Hematopoietic multipotent progenitor cell treated with erythropoietin and hydrocortisone succinate and interleukin-3 and kit ligand, for 17 days (in vitro differentiated cells): ENCODE results near the gene DTL.

ENCODE experiments used
- DNase-seq: peaks from one replicate; pipeline ENCODE4 v3.0.0-alpha.2; 2015; ENCODE audit warnings: low spot score

DTL gene

GRCh38 chr1:212127221-212127620, 91.7 kb downstream of the DTL start:
- DNase-seq = no peak

GRCh38 chr1:212129781-212130180, 94.2 kb downstream of the DTL start:
- DNase-seq = no peak

DNA sequence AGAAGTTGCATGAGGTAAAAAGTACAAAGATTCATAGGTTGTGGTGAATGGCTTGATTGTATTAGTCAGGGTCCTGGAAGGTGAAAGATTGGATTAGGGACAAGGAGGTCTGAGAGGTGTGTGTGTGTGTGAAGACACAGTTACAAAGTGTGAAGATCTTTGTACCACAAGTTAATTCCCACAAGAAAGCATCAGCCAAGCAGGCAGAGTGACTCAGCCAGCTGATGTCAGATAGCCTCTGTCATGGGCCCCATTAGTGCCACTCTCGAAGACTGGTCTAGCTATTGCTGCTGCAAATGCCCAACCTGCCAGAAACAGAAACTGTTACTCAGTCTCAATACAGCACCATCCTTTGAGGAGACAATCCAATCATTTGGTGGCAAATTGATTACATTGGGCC, 96.5 kb downstream of the DTL start:
- no peak for DNase-seq

DNA sequence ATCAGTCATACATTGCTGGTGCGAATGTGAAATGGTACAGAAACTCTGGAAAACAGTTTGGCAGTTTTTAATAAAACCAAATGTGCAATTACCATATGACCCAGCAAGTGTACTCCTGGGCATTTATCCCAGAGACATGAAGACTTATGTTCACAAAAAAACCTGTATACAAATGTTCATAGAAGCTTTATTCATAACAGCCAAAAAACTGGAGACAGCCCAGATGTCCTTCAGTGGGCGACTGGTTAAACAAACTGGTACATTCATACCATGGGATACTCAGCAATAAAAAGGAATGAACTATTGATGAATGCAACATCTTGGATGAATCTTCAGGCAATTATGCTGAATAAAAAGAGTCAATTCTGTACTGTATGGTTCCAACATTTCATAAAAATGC, 97.8 kb downstream of the DTL start:
- DNase-seq = no peak

- no peak for DNase-seq
These were observed 99.6 kb downstream of the DTL start for GRCh38 chr1:212135166-212135565.

- no peak for DNase-seq
These were observed 102.3 kb downstream of the DTL start for GRCh38 chr1:212137854-212138253.

DNA sequence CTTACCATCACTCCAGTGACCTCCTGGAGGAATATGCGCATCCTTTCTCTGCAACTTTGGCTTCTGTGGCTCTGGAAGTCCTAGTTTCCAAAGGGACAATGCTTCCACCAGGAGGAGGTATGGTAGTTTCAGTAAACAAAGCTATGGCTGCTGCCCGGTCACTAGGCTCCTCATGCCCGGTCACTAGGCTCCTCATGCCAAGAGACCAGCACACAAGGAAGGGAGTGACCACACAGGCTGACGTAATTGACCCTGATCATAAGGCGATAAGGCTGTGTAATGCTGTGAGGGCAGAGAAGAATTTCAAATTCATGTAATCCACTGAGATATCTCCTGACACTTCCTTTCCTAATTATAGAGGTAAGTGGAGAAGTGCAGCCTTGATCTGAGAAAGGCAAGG, 102.9 kb downstream of the DTL start:
- DNase-seq = no peak

GRCh38 chr1:212139526-212140135, 104.1 kb downstream of the DTL start:
- DNase-seq = no peak

DNA sequence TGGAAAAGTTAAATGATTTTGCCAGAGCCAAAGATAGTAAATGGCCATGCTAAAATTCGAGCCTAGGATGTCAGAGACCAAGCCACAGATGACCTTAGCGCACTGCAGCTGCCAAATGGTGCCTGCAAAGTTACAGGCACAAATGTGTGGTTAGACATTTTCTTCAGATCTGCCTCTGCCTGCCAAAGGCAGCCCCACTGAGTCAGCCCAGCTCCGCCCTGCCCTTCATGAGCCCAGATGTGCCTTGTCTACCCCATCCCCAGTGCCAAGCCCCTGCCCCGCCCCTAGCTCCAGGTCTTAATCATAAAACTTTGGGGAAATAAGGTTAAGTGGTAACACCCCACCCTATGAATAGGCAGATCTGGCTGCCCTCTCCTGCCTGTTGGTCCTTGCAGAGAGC, 105.9 kb downstream of the DTL start:
- no peak for DNase-seq

GRCh38 chr1:212142883-212143530, 107.5 kb downstream of the DTL start:
- DNase-seq = no peak

GRCh38 chr1:212147581-212148033, 112.1 kb downstream of the DTL start:
- no peak for DNase-seq

DNA sequence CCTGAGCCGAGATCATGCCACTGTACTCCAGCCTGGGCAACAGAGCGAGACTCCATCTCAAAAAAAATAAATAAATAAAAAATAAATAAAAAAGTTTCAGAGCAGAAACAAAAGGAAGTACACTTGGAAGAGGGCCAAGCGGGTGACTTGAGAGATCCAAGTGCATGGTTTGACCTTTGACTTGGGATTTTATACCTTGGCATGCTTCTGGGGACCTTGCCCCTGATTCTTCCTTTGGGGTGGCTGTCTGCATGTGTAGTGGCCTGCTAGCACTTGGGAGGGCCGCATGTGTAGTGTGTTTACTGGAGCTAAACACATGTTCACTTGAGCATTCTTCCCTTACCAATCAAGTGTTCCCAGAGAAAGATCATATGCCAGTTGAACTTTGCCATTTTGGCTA, 114.0 kb downstream of the DTL start:
- no peak for DNase-seq

DNA sequence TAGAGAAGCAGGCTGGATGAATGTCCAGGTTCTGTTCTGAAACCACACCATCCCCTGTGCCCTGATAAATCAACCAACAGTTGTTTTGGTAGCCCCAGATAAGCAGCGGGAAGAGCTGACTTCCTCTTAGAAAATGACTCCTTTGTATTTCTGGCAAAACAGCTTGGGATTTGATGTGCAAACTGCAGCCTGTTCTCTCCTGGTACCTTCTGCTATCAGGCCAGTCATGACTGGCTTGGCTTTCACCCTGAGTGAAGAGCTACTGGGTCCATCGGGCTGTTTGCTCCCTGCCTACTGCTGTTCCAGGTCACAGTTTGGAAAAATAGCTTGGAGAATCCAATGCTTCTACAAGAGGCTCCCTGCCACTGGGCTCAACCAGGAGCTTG, 116.8 kb downstream of the DTL start:
- no peak for DNase-seq

DNA sequence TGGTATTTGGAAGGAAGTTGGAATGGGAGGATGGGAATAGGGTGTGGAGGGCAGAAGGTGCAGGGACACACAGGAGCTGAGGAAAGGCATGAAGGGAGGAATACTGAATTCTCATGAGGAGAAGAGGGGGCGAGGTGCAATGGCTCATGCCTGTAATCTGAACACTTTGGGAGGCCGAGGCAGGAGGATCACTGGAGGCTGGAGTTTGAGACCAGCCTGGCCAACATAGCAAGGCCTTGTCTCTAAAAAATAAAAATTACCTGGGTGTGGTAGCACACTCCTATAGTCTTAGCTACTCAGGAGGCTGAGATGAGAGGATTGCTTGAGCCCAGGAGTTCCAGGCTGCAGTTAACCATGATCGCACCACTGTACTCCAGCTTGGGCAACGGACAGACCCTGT, 117.3 kb downstream of the DTL start:
- DNase-seq = no peak

DNA sequence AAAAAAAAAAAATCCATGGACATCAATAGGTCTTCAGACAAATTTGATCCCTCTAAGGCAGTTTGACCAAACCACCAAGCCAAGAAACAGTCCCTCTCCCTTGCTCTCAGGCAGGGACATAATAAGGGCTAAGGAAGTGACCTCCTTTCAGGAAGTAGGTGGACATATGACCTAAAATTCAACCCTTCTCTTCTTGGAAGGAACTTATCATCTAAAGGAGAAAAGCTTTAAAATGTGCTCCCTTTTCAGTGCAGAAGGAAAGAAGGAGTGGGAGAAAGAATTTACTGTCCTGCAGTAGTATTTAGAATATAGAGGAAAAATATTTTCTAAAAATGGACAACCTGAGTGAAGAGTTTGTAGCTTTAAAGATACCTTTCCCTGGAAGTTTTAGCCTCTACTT, 118.1 kb downstream of the DTL start:
- no peak for DNase-seq
